Esophagus (tissue), 2 donors: ENCODE data around the gene TLCD1. TPM values are rescaled to one million over a fixed set of nuclear protein-coding genes. Genes with fewer than 3 reads are reported as not detected.

Source experiments
- H3K27ac ChIP-seq, 2 donors: one replicate each; pipeline ENCODE4 v1.5.1; 2013; ENCODE audit warnings: low read depth in 2 of 2, mild to moderate bottlenecking in 2 of 2, inconsistent platforms in 1 of 2, low read length in 1 of 2, moderate library complexity in 1 of 2
- H3K27me3 ChIP-seq, 2 donors: one replicate each; pipeline ENCODE4 v1.6.1; 2013; ENCODE audit warnings: low read length in 2 of 2, control low read depth in 1 of 2, mild to moderate bottlenecking in 1 of 2; ENCODE audit not compliant: insufficient read depth in 2 of 2, control insufficient read depth in 1 of 2
- H3K36me3 ChIP-seq, 2 donors: one replicate each; pipeline ENCODE4 v1.6.1; 2013; ENCODE audit warnings: low read length in 1 of 2; ENCODE audit not compliant: control insufficient read depth in 2 of 2, insufficient read depth in 2 of 2
- H3K4me1 ChIP-seq, 2 donors: one replicate each; pipeline ENCODE4 v1.6.1; 2013; ENCODE audit warnings: low read length in 1 of 2; ENCODE audit not compliant: control insufficient read depth in 2 of 2, insufficient read depth in 2 of 2
- H3K4me3 ChIP-seq, 2 donors: one replicate each; pipeline ENCODE4 v1.5.1; 2013; ENCODE audit warnings: low read length in 2 of 2, mild to moderate bottlenecking in 2 of 2, low read depth in 1 of 2, moderate library complexity in 1 of 2
- H3K9me3 ChIP-seq, 2 donors: one replicate each; pipeline ENCODE4 v1.6.1; 2013; ENCODE audit warnings: mild to moderate bottlenecking in 2 of 2, low read depth in 1 of 2, low read length in 1 of 2, moderate library complexity in 1 of 2; ENCODE audit not compliant: control insufficient read depth in 2 of 2, insufficient read depth in 1 of 2
- WGBS, 2 donors: extraction: QIAGEN DNeasy Blood & Tissue Kit; methylation state at CpG; one replicate each; pipeline ENCODE4 v1.1.7; 2013; 5-methylcytosine and 5-hydroxymethylcytosine counted together
- polyA plus RNA-seq, 2 donors: library from polyadenylated mRNA; stranded (reverse); fragments of 200-250 nt; gene quantifications; one replicate each; pipeline ENCODE4 v1.2.3, GENCODE V29; 2013
- donor health status: healthy with polysubstance abuse.
- donor health status: Bipolar disorder and iron deficiency.

The TLCD1 gene
- polyA plus RNA-seq, 2 donors = 12.5 to 16.9 TPM

DNA sequence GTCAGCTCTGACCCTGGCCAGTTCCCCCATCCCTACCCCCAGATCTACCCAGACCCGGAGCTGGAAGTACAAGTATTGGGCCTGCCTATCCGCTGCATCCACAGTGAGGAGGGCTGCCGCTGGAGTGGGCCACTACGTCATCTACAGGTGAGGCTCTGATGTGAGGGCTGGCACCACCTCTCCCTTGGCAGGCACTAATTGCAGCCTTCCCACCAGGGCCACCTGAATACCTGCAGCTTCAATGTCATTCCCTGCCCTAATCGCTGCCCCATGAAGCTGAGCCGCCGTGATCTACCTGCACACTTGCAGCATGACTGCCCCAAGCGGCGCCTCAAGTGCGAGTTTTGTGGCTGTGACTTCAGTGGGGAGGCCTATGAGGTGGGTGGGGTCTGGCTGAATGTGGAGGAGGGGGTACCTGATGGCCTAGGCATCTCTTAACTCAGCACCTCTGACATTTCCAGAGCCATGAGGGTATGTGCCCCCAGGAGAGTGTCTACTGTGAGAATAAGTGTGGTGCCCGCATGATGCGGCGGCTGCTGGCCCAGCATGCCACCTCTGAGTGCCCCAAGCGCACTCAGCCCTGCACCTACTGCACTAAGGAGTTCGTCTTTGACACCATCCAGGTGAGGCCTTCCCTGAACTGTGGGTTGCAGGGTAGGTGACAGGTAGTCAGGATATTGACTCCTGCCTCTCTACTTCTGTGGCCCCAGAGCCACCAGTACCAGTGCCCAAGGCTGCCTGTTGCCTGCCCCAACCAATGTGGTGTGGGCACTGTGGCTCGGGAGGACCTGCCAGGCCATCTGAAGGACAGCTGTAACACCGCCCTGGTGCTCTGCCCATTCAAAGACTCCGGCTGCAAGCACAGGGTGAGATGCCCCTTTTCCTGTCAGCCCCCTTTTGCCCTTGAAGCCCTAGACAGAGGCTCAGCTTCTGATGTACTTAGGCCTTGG is 22.0 kb upstream of the TLCD1 start:
- Histone ChIP-seq H3K4me3 (peak overlapping the region in 1 of 2 donors; percentile 18), H3K9me3 (no peaks in the 10 kb centered on the region), H3K4me1 (peaks cover 7 to 42% of the 10 kb centered on the region in 2 donors), H3K27me3 (no peaks in the 10 kb centered on the region), H3K36me3 (peaks cover 13 to 29% of the 10 kb centered on the region in 2 donors), H3K27ac (peak overlapping the region; percentile 40 to 97)
- WGBS, 2 donors = 61 to 66% methylated on average over 18 of the region's 18 CpGs

- H3K9me3 ChIP-seq = no peaks in the 10 kb centered on the region
- 34 to 38% methylated on average over 7 of the region's 7 CpGs for WGBS, 2 donors
- H3K27me3 ChIP-seq = no peaks in the 10 kb centered on the region
- peak overlapping the region; percentile 93 to 97 for H3K27ac ChIP-seq
- H3K4me3 ChIP-seq = peak overlapping the region; percentile 27 to 74
- H3K36me3 ChIP-seq = peaks cover 13 to 27% of the 10 kb centered on the region in 2 donors
- peaks cover 7 to 42% of the 10 kb centered on the region in 2 donors for H3K4me1 ChIP-seq
Measured at GRCh38 chr17:28747051-28747691, 21.1 kb upstream of the TLCD1 start.

DNA sequence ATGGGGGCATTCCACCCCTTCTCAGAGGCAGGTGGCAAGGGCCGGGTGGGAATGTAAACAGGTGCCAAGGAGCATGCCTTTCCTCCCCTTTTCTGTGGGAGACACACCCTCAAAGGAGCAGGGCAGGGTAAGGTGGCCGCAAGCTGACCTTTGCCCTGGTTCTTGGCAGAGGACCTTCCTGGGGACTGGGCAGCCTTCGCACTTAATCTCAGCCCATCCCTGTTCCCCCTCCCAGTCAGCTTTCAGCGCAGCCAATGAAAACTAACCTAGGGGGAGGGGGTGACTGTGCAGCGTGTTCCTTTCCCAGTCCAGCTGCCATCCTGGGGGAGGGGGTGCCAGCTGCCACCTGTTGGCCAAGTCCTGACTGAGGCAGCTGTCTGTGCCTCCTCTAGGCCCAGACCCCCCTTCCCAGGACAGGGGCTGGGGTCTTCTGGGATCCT is 20.6 kb upstream of the TLCD1 start:
- H3K27ac ChIP-seq = peak overlapping the region; percentile 93 to 97
- H3K9me3 ChIP-seq = no peaks in the 10 kb centered on the region
- peaks cover 13 to 27% of the 10 kb centered on the region in 2 donors for H3K36me3 ChIP-seq
- no peaks in the 10 kb centered on the region for H3K27me3 ChIP-seq
- peak overlapping the region; percentile 27 to 74 for H3K4me3 ChIP-seq
- 31 to 34% methylated on average over 5 of the region's 5 CpGs for WGBS, 2 donors
- peaks cover 7 to 42% of the 10 kb centered on the region in 2 donors for H3K4me1 ChIP-seq

GRCh38 chr17:28745786-28746411 is 19.9 kb upstream of the TLCD1 start:
- H3K4me1 ChIP-seq = peaks cover 7 to 42% of the 10 kb centered on the region in 2 donors
- no peaks in the 10 kb centered on the region for H3K27me3 ChIP-seq
- no peaks in the 10 kb centered on the region for H3K9me3 ChIP-seq
- peak overlapping the region; percentile 93 to 97 for H3K27ac ChIP-seq
- H3K4me3 ChIP-seq = peak overlapping the region; percentile 69 to 74
- WGBS, 2 donors = 46 to 47% methylated on average over 4 of the region's 4 CpGs
- H3K36me3 ChIP-seq = peaks cover 13 to 27% of the 10 kb centered on the region in 2 donors

DNA sequence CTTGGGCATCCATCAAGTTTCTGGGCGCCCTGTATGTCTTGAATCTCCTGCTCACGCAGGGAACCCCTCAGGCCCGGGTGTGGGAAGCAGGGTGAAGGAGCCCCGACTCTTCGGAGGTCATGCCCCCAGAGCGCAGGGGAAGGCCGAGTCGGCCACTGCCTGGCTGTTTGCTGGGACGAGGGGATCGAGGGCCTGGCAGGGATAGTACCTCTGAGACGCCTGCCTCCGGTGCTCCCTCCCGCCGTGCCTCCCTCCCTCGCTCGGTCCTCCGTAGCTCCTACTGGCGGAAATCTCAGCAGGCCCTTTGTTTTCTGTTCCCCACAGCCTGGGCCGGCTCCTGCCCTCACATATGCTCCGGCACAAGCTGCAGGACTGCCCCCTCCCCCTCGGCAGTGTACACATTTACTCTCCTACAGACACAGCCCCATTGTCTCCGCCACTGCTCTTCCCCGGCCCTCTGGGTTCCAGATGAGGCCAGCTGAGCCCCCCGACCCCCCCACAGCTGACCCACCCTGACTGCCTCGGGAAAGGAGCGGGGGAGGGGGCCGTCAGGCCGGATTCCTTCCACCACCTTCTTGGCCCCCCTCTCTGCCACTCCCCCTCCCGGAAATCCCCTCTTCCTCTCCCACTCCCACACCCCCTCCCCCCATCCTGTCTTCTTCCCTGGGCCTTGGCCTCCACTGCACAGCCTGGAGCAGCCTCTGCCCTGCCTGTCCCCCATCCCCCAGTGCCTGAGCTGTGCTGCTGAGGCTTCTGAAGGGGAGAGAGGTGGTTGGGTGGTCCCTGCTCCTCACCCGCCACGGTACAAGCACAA is 19.1 kb upstream of the TLCD1 start:
- Histone ChIP-seq H3K4me1 (peaks cover 7 to 42% of the 10 kb centered on the region in 2 donors), H3K9me3 (no peaks in the 10 kb centered on the region), H3K36me3 (peaks cover 13 to 27% of the 10 kb centered on the region in 2 donors), H3K27ac (peak overlapping the region; percentile 93 to 97), H3K27me3 (no peaks in the 10 kb centered on the region), H3K4me3 (peak overlapping the region; percentile 69 to 74)
- WGBS, 2 donors = 3 to 5% methylated on average over 23 to 31 of the region's 31 CpGs

DNA sequence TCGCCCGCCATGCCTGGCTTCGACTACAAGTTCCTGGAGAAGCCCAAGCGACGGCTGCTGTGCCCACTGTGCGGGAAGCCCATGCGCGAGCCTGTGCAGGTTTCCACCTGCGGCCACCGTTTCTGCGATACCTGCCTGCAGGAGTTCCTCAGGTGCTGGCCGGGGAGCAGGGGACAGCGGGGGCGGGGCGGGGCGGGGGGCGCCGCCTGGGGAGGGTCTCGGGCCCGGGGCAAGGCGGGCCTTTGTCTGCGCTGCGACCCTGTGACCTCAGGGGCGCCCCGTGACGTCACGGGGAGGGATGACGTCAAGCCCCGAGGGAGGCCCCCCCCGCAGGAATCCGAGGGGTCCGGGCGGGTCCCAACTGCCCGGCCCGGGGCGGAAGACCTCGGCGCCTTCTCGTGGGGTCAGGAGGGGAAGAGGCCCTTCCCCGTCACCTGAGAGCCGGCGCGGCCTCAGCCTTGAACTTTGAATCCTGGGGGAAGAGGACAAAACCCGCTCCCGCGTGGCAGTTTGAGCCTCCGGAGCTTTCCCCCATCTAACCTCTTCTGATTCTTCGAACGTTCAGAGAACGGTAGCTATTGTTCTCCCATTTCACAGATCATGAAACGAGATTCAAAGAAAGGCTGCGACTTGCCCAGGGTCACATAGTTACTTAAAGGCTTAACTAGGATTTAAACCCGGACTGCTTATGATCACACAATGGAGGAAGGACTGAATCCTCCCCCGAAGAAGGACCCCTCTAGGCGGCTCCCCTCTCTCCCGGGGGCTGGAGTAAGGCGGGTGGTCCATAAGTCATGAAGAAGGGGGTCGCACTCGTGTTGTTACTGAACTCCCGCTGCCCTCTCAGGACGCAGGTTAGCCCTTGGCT is 18.3 kb upstream of the TLCD1 start:
- 1% methylated on average over 53 to 61 of the region's 61 CpGs for WGBS, 2 donors
- Histone ChIP-seq H3K4me3 (peak overlapping the region; percentile 69 to 74), H3K36me3 (peaks cover 10 to 23% of the 10 kb centered on the region in 2 donors), H3K9me3 (no peaks in the 10 kb centered on the region), H3K4me1 (peaks cover 7 to 41% of the 10 kb centered on the region in 2 donors), H3K27ac (peak overlapping the region; percentile 93 to 97), H3K27me3 (no peaks in the 10 kb centered on the region)

DNA sequence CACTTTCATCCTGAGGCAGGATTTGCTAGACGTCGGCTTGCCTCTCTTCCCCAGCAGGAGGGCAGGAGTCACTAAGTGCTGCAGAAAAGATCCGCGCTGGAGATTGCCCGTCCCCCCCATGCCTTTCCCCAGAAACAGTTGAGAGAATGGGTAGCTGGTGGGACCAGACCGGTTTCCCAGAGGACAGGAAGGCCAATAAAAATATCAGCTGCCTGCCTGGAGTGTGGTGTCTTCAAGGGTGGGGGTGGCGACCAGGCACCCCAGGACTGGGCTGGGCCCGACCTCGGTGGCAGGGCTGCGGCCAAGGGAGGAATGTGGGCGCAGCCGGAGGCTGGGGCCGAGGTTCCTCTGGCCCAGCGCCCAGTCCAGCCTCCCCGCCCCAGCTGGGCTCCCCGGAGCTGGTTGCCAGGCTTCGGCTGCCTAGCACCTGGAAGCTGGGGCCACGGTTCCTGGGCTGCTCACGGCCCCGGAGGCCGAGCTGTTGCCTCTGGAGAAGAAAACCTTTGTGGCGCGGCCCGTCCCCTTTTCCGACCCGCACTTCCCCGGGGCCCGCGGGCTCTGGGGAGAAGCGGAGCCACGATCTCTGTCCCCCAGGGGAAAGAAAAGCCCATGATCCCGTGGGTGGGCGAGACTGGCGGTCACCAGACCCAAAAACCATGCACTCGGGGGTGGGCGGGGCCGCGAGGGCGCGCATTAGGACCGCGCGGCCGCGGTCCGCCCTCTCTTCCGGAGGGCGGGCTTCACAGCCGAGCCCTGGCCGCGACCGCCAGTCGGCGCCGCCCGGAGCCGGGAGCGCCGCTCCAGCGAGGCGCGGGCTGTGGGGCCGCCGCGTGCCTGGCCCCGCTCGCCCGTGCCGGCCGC is 17.4 kb upstream of the TLCD1 start, which contains the start of gene TRAF4:
TRAF4 (plus strand) TSS at position 769 of the 861 bp plus-strand sequence. CDS start 102 bp downstream, outside the sequence.
- no peaks in the 10 kb centered on the region for H3K9me3 ChIP-seq
- peaks cover 7 to 32% of the 10 kb centered on the region in 2 donors for H3K4me1 ChIP-seq
- H3K4me3 ChIP-seq = peak within 1 kb of the TSS; percentile 69 to 74
- 1 to 2% methylated on average over 41 to 70 of the region's 70 CpGs for WGBS, 2 donors
- peaks cover 6 to 15% of the 10 kb centered on the region in 2 donors for H3K36me3 ChIP-seq
- no peaks in the 10 kb centered on the region for H3K27me3 ChIP-seq
- peak within 1 kb of the TSS; percentile 93 to 97 for H3K27ac ChIP-seq
